BJ (cell line): ENCODE results near the gene ERBB2. TPM values are rescaled to one million over a fixed set of nuclear protein-coding genes. Genes with fewer than 3 reads are reported as not detected.
A peak's percentile ranks its signal among the peaks of the same experiment; 100 is the strongest.

ENCODE experiments used
- CTCF ChIA-PET: fragments of 350-600 bp; formaldehyde crosslinking; extraction: SDS; loops from one replicate; lab custom pipeline; 2021; ENCODE audit warnings: antibody characterized with exemption, inconsistent platforms; lab: Yijun Ruan, JAX
- POLR2A ChIA-PET: fragments of 300-600 bp; sonication (Branson Sonifier 250); formaldehyde crosslinking; extraction: SDS; loops from one replicate; lab custom pipeline; 2021; ENCODE audit warnings: antibody characterized with exemption; lab: Charles Lee
- DNase-seq: peaks from one replicate; pipeline ENCODE4 v3.0.0-alpha.2; 2011; ENCODE audit warnings: low read depth
- H3K27me3 ChIP-seq: 2 replicates; pipeline ENCODE4 v1.6.0; 2011; ENCODE audit warnings: low read length; ENCODE audit not compliant: control insufficient read depth, insufficient read depth
- H3K36me3 ChIP-seq: 2 replicates; pipeline ENCODE4 v1.5.1; 2011; ENCODE audit warnings: low read length; ENCODE audit not compliant: control insufficient read depth, insufficient read depth
- H3K4me3 ChIP-seq: 2 replicates; pipeline ENCODE4 v1.5.1; 2011; ENCODE audit warnings: low read depth, mild to moderate bottlenecking, control low read depth, low read length
- polyA plus RNA-seq: library from polyadenylated mRNA; depleted of rRNA; stranded (reverse); fragments of >200 nt; gene quantifications from 2 replicates; pipeline ENCODE4 v1.2.3, GENCODE V29; 2011
- TF ChIP-seq, protein P1 (sequence below): IDR thresholded peaks from 2 replicates; pipeline ENCODE4 v1.5.1; 2011; ENCODE audit warnings: low read depth, mild to moderate bottlenecking, control low read depth, inconsistent platforms, low read length, moderate library complexity; ENCODE audit not compliant: insufficient read depth

Gene ERBB2
- polyA plus RNA-seq, 1 experiment = 35.4 TPM

DNA sequence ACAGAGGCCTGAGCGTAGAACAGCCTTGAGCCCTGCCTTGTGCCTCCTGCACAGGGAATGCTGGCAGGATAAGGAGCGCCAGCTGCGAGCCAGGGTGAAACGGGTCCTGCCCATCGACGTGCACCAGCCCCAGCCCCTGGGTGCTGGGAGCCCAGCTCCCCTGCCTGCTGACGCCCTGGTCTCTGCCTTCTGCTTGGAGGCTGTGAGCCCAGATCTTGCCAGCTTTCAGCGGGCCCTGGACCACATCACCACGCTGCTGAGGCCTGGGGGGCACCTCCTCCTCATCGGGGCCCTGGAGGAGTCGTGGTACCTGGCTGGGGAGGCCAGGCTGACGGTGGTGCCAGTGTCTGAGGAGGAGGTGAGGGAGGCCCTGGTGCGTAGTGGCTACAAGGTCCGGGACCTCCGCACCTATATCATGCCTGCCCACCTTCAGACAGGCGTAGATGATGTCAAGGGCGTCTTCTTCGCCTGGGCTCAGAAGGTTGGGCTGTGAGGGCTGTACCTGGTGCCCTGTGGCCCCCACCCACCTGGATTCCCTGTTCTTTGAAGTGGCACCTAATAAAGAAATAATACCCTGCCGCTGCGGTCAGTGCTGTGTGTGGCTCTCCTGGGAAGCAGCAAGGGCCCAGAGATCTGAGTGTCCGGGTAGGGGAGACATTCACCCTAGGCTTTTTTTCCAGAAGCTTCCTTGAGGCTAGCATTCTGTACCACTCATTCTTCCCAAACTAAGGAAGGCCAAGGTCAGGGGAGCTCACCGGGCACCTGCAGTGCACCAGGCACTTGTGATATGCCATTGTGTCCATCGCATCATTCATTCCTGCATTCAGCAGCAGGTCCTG, 29.7 kb upstream of the ERBB2 start:
- Histone ChIP-seq H3K27me3 (peaks cover 19% of the 10 kb centered on the region), H3K36me3 (no peaks in the 10 kb centered on the region), H3K4me3 (no peak overlapping the region)
- DNase-seq = no peak
- TF ChIP-seq, protein P1, sequence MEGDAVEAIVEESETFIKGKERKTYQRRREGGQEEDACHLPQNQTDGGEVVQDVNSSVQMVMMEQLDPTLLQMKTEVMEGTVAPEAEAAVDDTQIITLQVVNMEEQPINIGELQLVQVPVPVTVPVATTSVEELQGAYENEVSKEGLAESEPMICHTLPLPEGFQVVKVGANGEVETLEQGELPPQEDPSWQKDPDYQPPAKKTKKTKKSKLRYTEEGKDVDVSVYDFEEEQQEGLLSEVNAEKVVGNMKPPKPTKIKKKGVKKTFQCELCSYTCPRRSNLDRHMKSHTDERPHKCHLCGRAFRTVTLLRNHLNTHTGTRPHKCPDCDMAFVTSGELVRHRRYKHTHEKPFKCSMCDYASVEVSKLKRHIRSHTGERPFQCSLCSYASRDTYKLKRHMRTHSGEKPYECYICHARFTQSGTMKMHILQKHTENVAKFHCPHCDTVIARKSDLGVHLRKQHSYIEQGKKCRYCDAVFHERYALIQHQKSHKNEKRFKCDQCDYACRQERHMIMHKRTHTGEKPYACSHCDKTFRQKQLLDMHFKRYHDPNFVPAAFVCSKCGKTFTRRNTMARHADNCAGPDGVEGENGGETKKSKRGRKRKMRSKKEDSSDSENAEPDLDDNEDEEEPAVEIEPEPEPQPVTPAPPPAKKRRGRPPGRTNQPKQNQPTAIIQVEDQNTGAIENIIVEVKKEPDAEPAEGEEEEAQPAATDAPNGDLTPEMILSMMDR = no peak
- POLR2A ChIA-PET = no interaction called here
- CTCF ChIA-PET = interaction anchor here (0.6 to 16.9 kb wide), 9 partner anchors 8 to 159 kb away, joined by 3 to 185 read pairs (median 5); partner anchors contain the start of gene PPP1R1B

DNA sequence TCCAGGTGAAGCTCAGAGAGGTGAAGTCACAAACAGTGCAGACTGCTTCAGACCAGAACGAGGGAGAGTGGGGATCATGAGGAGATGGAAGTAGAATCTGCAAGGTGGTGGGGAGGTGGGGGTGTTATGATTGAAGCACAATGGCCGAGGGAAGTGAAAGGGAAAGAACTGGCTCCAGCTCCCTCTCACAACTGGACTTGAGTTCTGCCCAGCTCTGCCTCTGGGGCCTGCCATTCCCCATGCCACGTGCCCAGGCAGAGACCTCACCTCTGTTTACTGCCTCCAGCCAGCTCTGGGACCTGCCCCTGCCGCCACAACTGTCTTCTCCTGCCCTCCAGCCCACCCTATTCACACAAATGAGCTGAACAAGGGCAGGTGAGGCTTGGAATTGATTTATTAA, 29.1 kb upstream of the ERBB2 start:
- ChIA-PET POLR2A (no interaction called here), CTCF (interaction anchor here (1.1 to 16.9 kb wide), 6 partner anchors 16 to 123 kb away, joined by 3 to 185 read pairs (median 7); partner anchors contain the start of gene PPP1R1B)
- H3K36me3 ChIP-seq = no peaks in the 10 kb centered on the region
- H3K4me3 ChIP-seq = no peak overlapping the region
- TF ChIP-seq, protein P1 = no peak
- peaks cover 19% of the 10 kb centered on the region for H3K27me3 ChIP-seq
- no peak for DNase-seq

DNA sequence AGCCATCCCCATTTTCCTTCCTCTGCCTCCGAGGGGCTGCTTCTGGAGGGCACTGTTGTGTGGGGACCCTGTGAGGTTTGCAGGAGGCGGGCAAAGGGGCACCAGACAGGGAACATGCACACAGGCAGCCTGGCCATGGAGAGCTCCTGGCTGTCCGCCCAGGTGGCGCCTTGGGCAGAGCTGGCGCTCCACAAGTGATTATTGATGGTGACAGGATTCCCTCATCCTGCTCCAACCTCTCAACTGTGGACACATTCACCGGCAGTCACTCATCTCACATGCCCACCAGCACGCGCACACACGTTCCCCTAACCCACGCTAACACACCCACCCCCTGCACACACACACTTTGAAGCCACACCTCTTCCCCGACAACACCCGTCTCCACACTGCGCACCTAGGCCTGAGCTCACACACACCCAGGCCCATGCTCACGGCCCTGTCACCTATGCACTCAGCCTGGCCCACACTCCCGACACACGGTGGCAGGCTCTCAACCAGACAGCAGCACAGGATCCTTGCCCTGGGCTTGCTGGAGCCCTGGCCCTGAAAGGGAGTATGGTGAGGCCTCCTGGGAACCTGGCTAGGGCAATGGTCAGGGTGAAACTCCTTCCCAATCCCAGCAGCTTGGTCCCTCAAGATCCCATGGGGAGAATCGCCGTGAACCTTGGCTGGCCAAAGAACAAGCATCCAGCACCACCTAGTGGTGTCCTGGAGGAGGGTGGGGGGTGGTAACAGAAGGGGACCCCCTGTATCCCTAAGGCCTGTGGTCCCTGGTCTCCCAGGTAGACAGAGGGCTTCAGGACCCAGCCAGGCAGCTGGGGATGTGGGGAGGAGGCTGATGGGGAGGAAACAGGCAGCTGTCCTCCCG, 28.0 kb upstream of the ERBB2 start:
- Histone ChIP-seq H3K36me3 (no peaks in the 10 kb centered on the region), H3K4me3 (no peak overlapping the region), H3K27me3 (peaks cover 18% of the 10 kb centered on the region)
- CTCF ChIA-PET = interaction anchor here (0.9 to 16.9 kb wide), 13 partner anchors 8 to 125 kb away, joined by 3 to 185 read pairs (median 5); partner anchors contain the start of genes PGAP3 and PPP1R1B
- TF ChIP-seq, protein P1 = peak; percentile 64
- no peak for DNase-seq
- POLR2A ChIA-PET = no interaction called here

DNA sequence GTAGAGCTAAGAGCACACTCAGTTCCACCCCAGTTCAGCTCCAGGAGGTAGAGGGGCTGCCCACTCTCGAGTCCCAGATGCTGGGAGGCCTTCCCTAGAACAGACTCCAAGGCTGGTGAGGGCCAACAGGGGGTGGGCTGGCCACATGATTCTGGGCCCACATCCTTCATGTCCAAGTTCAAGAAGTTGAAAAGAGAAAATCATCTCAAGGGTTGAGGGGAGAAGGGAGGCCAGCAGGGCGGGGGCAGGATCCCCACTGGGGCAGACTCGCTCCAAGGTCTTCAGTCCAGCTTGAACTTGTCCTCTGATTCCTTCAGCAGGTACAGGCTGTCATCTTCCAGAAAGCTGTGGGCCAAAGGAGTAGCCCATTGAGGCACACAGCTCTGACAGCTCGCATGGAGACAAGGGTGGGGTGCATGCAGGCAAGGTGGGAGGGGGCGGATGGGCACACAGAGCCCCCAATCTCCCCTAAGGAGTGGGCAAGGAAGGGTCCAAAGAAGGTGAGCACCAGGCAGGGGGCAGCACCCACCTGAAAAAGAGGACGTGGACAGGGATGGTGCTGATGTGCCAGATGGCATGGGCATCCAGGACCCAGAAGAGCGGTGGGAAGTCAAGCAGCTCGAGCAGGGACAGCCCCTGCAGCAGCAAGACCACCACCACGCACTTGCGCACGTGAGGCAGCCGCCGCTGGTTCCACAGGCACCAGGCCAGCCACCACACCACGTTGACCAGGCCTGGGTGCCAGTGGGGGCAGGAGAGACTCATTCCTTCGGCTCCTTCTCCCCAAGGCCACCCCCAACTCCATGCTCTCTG, 27.1 kb upstream of the ERBB2 start:
- no peak overlapping the region for H3K4me3 ChIP-seq
- no peak for DNase-seq
- TF ChIP-seq, protein P1 = no peak
- no peaks in the 10 kb centered on the region for H3K36me3 ChIP-seq
- peaks cover 15% of the 10 kb centered on the region for H3K27me3 ChIP-seq
- CTCF ChIA-PET = interaction anchor here (0.9 to 16.9 kb wide), 12 partner anchors 9 to 125 kb away, joined by 3 to 185 read pairs (median 5); partner anchors contain the start of genes PGAP3 and PPP1R1B
- POLR2A ChIA-PET = no interaction called here
